Immature natural killer cell (primary cell): ENCODE measurements around the gene CENPW. TPM values are rescaled to one million over a fixed set of nuclear protein-coding genes. Genes with fewer than 3 reads are reported as not detected.

Experiments
- DNase-seq, 3 donors: peaks; one replicate each; pipeline ENCODE4 v3.0.0; 2022; ENCODE audit warnings: mixed read lengths in 1 of 3
- H3K27ac Mint-ChIP-seq, 6 donors: one replicate each; pipeline ENCODE4 v1.8.0; 2020; ENCODE audit warnings: mixed read lengths in 6 of 6, mild to moderate bottlenecking in 5 of 6, inconsistent platforms in 4 of 6, moderate library complexity in 3 of 6
- H3K27me3 Mint-ChIP-seq, 3 donors: one replicate each; pipeline ENCODE4 v1.8.0; 2020 to 2021; ENCODE audit warnings: low read depth in 3 of 3, mild to moderate bottlenecking in 3 of 3, mixed read lengths in 3 of 3, moderate library complexity in 3 of 3, inconsistent platforms in 1 of 3
- H3K36me3 Mint-ChIP-seq, 3 donors: one replicate each; pipeline ENCODE4 v1.8.0; 2020; ENCODE audit warnings: mixed read lengths in 3 of 3, inconsistent platforms in 2 of 3, mild to moderate bottlenecking in 2 of 3
- H3K4me1 Mint-ChIP-seq, 2 donors: one replicate each; pipeline ENCODE4 v1.8.0; 2020; ENCODE audit warnings: inconsistent platforms in 2 of 2, mild to moderate bottlenecking in 2 of 2, mixed read lengths in 2 of 2, moderate library complexity in 1 of 2
- H3K4me3 Mint-ChIP-seq, 5 donors: one replicate each; pipeline ENCODE4 v1.8.0; 2020; ENCODE audit warnings: mild to moderate bottlenecking in 5 of 5, mixed read lengths in 5 of 5, inconsistent platforms in 3 of 5, moderate library complexity in 3 of 5
- H3K9me3 Mint-ChIP-seq, 6 donors: one replicate each; pipeline ENCODE4 v1.8.0; 2020; ENCODE audit warnings: mild to moderate bottlenecking in 6 of 6, mixed read lengths in 6 of 6, inconsistent platforms in 4 of 6, moderate library complexity in 3 of 6
- polyA plus RNA-seq, 3 donors: library from polyadenylated mRNA; unstranded; fragments of 300-500 nt; fragmentation: Illumina TruSeq; gene quantifications; one replicate each; pipeline ENCODE4 v1.2.3, GENCODE V29; 2021

The CENPW gene
- polyA plus RNA-seq, 3 donors from 2014 or later = 1.7 to 5.0 (median 4.1) TPM

DNA sequence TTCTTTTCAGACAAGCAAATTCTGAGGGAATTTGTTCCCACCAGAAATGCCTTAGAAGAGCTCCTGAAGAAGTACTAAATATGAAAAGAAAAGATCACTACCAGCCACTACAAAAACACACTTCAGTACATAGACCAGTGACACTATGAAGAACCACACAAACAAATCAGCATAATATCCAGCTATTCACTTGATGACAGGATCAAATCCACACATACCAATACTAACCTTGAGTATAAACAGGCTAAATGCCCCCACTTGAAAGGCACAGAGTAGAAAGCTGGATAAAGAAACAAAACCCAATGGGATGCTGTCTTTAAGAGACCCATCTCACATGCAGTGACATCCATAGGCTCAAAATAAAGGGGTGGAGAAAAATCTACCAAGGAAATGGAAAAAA, 43.3 kb downstream of the CENPW start:
- peaks cover 0 to 2% (median 0%) of the 10 kb centered on the region in 3 donors for H3K27me3 Mint-ChIP-seq
- no peak overlapping the region for H3K27ac Mint-ChIP-seq
- H3K4me1 Mint-ChIP-seq = no peaks in the 10 kb centered on the region
- H3K4me3 Mint-ChIP-seq = no peak overlapping the region
- no peak for DNase-seq
- no peaks in the 10 kb centered on the region for H3K36me3 Mint-ChIP-seq
- peaks cover 2 to 19% (median 11%) of the 10 kb centered on the region in 6 donors for H3K9me3 Mint-ChIP-seq

DNA sequence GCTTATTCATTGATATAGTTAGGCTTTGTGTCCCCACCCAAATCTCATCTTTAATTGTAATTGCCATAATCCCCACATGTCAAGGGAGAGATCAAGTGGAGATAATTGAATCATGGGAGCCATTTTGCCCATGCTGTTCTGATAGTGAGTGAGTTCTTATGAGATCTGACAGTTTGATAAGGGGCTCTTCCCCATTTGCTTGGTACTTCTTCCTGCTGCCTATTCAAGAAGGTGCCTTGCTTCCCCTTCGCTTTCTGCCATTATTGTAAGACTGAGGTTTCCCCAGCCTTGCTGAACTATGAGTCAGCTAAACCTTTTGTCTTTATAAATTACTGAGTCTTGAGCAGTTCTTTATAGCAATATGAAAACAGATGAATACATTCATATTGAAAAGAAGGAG, 45.6 kb downstream of the CENPW start:
- DNase-seq = no peak
- H3K27me3 Mint-ChIP-seq = peaks cover 0 to 2% (median 0%) of the 10 kb centered on the region in 3 donors
- H3K27ac Mint-ChIP-seq = no peak overlapping the region
- no peaks in the 10 kb centered on the region for H3K36me3 Mint-ChIP-seq
- H3K4me3 Mint-ChIP-seq = no peak overlapping the region
- no peaks in the 10 kb centered on the region for H3K4me1 Mint-ChIP-seq
- peaks cover 2 to 19% (median 11%) of the 10 kb centered on the region in 6 donors for H3K9me3 Mint-ChIP-seq

DNA sequence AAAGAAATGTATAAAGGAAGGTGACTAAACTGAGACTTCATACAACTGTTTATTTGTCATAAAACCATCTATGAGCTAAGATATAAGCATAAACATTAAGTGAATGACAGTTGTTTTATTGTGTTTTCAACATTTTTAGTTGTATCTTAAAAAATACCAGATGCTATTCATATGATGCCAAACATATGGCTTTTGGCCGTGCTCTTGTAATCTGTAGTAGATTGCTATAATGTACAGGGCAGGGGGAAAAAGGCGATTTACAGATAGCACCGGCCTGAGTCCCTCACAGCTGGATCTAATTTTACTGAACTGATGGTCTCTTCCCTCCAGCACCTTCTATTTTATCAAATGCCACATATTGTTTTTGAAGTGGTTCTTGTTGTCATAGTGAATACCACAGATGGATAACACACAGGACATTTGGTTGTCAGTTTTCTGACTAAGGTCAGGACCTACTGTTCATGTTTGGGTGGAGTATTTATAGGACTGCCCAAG, 48.2 kb downstream of the CENPW start:
- Mint-ChIP-seq H3K36me3 (no peaks in the 10 kb centered on the region), H3K9me3 (peaks cover 2 to 9% (median 3%) of the 10 kb centered on the region in 6 donors), H3K27me3 (peaks cover 0 to 2% (median 0%) of the 10 kb centered on the region in 3 donors), H3K4me3 (no peak overlapping the region), H3K27ac (no peak overlapping the region), H3K4me1 (no peaks in the 10 kb centered on the region)
- DNase-seq = no peak

DNA sequence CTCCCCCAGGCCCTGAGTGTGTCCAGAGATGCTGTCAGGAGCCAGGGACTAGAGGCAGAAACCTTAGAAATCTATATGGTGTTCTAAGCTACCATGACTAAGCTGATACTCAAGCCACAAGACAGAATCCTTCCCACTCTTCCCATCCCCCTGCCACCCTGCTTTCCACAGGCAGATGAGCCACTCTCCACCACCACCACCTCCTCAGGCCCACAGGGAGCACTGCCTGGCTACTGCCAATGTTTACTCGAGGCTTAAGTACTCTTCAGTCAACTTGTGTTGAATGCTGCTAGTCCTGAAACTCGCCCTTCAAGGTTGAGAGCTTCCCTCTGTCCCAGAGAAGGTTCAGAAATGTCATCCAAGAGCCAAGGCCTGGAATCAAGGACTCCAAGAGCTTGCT, 56.2 kb downstream of the CENPW start:
- DNase-seq = no peak
- no peaks in the 10 kb centered on the region for H3K4me1 Mint-ChIP-seq
- no peak overlapping the region for H3K4me3 Mint-ChIP-seq
- H3K36me3 Mint-ChIP-seq = no peaks in the 10 kb centered on the region
- H3K9me3 Mint-ChIP-seq = peaks cover 0 to 8% (median 4%) of the 10 kb centered on the region in 6 donors
- H3K27me3 Mint-ChIP-seq = peaks cover 0 to 2% (median 0%) of the 10 kb centered on the region in 3 donors
- H3K27ac Mint-ChIP-seq = no peak overlapping the region
